22Rv1 (cell line): ENCODE data around the gene CCL22.

Source experiments
- H3K27ac ChIP-seq: fragments of 450-650 bp; 2 replicates; pipeline ENCODE4 v1.5.1; 2017
- ZFX ChIP-seq: fragments of 450-650 bp; IDR thresholded peaks from 2 replicates; pipeline ENCODE4 v1.6.1; 2017; ENCODE audit warnings: antibody characterized with exemption, borderline replicate concordance
- TF ChIP-seq, protein P1 (sequence below): fragments of 450-650 bp; IDR thresholded peaks from 2 replicates; pipeline ENCODE4 v1.5.1; 2017; ENCODE audit warnings: mild to moderate bottlenecking

The CCL22 gene

DNA sequence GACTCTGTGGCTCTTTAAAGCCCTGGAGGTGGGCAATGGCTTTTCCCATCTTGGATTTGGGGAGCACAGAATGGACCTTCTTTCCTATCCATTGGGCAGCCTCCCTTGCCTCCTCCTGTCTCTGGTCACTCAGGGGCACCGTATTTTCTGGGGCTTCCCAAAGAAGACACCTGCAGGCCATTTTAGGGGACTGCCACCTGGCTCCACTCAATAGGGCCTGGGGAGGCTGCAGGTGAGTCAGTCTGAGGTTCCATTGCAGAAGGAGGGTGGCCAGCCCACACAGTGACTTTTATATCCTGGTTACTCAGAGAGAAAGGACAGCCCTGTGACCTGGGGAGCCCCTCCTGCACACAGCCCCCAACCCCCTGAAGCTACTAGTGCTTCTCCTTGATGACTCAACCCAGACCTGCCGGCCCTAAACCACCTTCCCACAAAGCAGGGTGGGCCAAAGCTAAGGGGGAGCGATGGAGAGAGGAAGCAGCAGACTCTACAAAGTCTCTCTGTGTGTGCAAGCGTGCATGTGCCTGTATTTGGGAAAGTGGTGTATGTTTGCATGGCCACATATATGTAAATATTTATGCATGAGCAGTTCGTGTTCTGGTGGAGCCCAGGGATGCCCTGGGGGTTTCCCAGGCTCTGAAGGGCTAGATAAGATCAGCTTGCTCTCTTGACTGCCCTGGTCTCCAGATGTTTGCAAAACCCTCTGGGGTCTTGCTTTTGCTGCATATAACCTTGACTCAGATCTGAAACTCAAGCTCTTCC lies 18.7 kb downstream of the CCL22 start:
- TF ChIP-seq ZFX, result no peak
- TF ChIP-seq, protein P1, sequence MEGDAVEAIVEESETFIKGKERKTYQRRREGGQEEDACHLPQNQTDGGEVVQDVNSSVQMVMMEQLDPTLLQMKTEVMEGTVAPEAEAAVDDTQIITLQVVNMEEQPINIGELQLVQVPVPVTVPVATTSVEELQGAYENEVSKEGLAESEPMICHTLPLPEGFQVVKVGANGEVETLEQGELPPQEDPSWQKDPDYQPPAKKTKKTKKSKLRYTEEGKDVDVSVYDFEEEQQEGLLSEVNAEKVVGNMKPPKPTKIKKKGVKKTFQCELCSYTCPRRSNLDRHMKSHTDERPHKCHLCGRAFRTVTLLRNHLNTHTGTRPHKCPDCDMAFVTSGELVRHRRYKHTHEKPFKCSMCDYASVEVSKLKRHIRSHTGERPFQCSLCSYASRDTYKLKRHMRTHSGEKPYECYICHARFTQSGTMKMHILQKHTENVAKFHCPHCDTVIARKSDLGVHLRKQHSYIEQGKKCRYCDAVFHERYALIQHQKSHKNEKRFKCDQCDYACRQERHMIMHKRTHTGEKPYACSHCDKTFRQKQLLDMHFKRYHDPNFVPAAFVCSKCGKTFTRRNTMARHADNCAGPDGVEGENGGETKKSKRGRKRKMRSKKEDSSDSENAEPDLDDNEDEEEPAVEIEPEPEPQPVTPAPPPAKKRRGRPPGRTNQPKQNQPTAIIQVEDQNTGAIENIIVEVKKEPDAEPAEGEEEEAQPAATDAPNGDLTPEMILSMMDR, result no peak
- peak overlapping the region; percentile 92 for H3K27ac ChIP-seq

DNA sequence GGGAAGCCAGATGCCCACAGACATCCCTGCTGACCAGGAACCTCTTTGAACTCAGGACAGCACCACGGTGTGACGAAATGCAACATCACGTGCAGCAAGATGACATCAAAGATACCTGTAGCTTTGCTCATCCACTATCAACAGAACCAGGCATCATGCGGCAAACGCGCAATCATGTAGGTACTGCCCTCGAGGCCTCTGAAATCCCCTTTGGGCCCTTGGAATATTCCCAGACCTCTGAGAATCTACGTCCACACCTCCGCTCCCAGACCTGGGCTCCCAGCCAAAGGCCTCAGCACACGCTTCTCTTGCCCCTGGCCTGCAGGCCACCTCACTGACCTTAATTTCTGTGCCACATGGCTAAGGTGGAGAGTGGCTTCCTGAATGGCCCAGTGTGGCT lies 21.0 kb downstream of the CCL22 start:
- no peak overlapping the region for H3K27ac ChIP-seq

DNA sequence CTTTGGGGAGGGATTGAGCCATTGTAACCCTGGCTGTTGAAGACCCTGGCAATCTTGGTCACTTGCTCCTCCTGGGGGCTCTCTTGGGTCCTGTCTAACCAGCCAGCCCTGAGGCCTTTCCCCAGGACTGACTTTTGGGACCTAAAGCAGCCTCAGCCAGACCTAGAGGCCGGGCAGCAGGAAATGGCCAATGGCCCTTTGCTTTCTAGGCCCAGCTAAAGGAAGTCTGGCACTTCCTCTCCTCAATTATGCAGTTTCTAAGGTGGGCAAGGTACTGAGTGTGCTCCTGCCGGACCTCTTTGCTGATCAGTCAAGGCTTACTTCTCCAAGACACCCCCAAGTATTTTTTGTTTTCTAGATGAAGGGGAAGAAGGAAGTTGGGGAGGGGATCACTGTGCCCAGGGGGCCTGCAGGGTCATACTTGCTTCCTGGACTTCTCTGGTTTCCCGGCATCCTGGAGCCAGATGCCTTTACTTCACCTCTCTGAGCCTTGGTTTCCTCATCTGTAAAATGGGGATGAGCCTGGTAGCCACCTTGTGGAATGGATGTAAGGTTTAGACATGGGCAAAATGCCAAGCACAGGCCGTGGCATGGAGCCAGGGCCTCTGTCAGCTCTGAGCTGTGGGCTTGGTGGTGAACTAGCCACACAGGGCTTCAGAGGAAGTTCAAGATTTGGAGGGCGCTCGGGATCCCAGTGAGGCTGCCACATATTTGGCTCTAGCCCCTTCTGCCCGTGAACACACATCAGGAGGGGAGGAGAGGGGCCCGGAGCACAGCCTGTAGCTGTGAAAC lies 22.3 kb downstream of the CCL22 start:
- no peak overlapping the region for H3K27ac ChIP-seq
- no peak for TF ChIP-seq ZFX
- TF ChIP-seq, protein P1, result no peak

More for the DNA sequence above, 21.0 kb downstream of the CCL22 start:
- no peak for TF ChIP-seq ZFX
- TF ChIP-seq, protein P1, result no peak

DNA sequence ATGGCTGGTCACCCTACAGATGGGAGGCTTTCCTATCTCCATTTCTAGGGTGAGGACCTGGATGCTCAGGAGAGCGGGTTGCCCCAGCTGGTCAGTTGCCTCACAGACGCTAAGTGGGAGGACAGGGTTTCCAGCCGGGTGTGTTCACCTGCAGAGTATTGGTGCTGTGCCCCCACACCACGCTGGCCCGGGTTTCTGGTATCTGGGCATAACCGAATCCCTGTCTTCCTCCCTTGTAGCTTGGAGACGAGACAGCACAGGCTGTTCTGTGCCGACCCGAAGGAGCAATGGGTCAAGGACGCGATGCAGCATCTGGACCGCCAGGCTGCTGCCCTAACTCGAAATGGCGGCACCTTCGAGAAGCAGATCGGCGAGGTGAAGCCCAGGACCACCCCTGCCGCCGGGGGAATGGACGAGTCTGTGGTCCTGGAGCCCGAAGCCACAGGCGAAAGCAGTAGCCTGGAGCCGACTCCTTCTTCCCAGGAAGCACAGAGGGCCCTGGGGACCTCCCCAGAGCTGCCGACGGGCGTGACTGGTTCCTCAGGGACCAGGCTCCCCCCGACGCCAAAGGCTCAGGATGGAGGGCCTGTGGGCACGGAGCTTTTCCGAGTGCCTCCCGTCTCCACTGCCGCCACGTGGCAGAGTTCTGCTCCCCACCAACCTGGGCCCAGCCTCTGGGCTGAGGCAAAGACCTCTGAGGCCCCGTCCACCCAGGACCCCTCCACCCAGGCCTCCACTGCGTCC lies 23.4 kb downstream of the CCL22 start:
- no peak overlapping the region for H3K27ac ChIP-seq

DNA sequence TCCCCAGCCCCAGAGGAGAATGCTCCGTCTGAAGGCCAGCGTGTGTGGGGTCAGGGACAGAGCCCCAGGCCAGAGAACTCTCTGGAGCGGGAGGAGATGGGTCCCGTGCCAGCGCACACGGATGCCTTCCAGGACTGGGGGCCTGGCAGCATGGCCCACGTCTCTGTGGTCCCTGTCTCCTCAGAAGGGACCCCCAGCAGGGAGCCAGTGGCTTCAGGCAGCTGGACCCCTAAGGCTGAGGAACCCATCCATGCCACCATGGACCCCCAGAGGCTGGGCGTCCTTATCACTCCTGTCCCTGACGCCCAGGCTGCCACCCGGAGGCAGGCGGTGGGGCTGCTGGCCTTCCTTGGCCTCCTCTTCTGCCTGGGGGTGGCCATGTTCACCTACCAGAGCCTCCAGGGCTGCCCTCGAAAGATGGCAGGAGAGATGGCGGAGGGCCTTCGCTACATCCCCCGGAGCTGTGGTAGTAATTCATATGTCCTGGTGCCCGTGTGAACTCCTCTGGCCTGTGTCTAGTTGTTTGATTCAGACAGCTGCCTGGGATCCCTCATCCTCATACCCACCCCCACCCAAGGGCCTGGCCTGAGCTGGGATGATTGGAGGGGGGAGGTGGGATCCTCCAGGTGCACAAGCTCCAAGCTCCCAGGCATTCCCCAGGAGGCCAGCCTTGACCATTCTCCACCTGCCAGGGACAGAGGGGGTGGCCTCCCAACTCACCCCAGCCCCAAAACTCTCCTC lies 24.1 kb downstream of the CCL22 start:
- H3K27ac ChIP-seq, result no peak overlapping the region
- TF ChIP-seq, protein P1, result peak; percentile 21; the same call in 1 of the 2 replicates
- no peak for TF ChIP-seq ZFX

More for the DNA sequence above, 23.4 kb downstream of the CCL22 start:
- TF ChIP-seq, protein P1, result no peak
- TF ChIP-seq ZFX, result no peak

DNA sequence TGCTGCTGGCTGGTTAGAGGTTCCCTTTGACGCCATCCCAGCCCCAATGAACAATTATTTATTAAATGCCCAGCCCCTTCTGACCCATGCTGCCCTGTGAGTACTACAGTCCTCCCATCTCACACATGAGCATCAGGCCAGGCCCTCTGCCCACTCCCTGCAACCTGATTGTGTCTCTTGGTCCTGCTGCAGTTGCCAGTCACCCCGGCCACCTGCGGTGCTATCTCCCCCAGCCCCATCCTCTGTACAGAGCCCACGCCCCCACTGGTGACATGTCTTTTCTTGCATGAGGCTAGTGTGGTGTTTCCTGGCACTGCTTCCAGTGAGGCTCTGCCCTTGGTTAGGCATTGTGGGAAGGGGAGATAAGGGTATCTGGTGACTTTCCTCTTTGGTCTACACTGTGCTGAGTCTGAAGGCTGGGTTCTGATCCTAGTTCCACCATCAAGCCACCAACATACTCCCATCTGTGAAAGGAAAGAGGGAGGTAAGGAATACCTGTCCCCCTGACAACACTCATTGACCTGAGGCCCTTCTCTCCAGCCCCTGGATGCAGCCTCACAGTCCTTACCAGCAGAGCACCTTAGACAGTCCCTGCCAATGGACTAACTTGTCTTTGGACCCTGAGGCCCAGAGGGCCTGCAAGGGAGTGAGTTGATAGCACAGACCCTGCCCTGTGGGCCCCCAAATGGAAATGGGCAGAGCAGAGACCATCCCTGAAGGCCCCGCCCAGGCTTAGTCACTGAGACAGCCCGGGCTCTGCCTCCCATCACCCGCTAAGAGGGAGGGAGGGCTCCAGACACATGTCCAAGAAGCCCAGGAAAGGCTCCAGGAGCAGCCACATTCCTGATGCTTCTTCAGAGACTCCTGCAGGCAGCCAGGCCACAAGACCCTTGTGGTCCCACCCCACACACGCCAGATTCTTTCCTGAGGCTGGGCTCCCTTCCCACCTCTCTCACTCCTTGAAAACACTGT lies 25.0 kb downstream of the CCL22 start:
- TF ChIP-seq ZFX, result no peak
- TF ChIP-seq, protein P1, result no peak
- no peak overlapping the region for H3K27ac ChIP-seq
